ENCODE measurements around the gene HUS1.
"Not testable (repeated sequence)": the region's sequence is repeated elsewhere in the genome, so short reads cannot be mapped to it uniquely, and the experiment has no call there.

Gene HUS1

DNA sequence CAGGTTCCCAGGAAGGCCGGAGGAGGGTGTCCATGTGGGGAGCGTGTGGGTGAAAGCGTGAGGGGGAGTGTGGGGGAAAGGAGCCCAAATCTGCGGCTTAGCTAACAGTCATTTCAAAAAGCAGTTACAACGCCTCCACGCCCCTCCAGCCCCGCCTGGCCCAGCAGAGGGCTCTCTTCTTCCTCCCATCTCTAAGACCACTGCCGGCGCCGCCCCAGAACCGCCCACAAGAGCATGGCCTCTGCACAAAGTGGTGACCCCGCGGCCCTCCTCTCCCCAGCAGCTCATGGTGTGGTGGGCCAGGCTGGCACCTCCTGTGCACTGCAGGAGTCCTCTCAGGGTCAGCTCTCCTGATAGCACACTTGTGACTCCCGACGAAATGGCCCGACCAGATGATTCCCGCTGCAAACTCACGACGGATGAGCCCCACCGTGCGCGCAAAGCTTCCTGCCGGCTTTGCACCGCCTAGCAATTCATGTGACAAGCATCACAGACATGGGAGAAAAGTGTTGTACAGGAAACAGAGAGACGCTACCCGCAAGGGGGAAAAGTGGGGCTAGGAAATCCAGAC lies 12.4 kb upstream of the HUS1 start:
- no peak overlapping the region for H3K4me2 ChIP-seq (ENCODE audit: insufficient read depth, low read length)
- no peaks in the 10 kb centered on the region for H3K4me1 ChIP-seq (ENCODE audit: insufficient read depth, low read length)
- no peaks in the 10 kb centered on the region for H3K9me3 ChIP-seq (ENCODE audit: insufficient read depth, low read length, severe bottlenecking)
- no peaks in the 10 kb centered on the region for H4K20me1 ChIP-seq (ENCODE audit: insufficient read depth, low read length)
- H3K36me3 ChIP-seq (ENCODE audit: insufficient read depth, low read length), result no peaks in the 10 kb centered on the region
- ATAC-seq (ENCODE audit: insufficient read depth, low read depth) (no peak), DNase-seq (no peak)
- no peak overlapping the region for H3K27ac ChIP-seq (ENCODE audit: low read length)
- no peak for TF ChIP-seq EZH2 (IDR thresholded peaks at IDR 0.05; ENCODE audit: borderline replicate concordance, low read depth, low read length, severe bottlenecking)
- no peak for TF ChIP-seq CTCF (IDR thresholded peaks at IDR 0.05; ENCODE audit: borderline replicate concordance, extremely low read depth, low read length, poor library complexity, severe bottlenecking)
- no peak overlapping the region for H3K9ac ChIP-seq (ENCODE audit: low read depth, low read length)
- no peak overlapping the region for H3K4me3 ChIP-seq (ENCODE audit: low read depth in 1 of 2, low read length in 2 of 2)
- H2AFZ ChIP-seq (ENCODE audit: low read depth, low read length), result no peak overlapping the region
- no peaks in the 10 kb centered on the region for H3K79me2 ChIP-seq (ENCODE audit: insufficient read depth, low read length)
- H3K27me3 ChIP-seq (ENCODE audit: insufficient read depth, low read length, poor library complexity), result no peaks in the 10 kb centered on the region

GRCh38 chr7:47991270-47991669 lies 11.9 kb upstream of the HUS1 start:
- H3K36me3 ChIP-seq (ENCODE audit: insufficient read depth, low read length), result no peaks in the 10 kb centered on the region
- TF ChIP-seq CTCF (IDR thresholded peaks at IDR 0.05; ENCODE audit: borderline replicate concordance, extremely low read depth, low read length, poor library complexity, severe bottlenecking) (no peak), EZH2 (IDR thresholded peaks at IDR 0.05; ENCODE audit: borderline replicate concordance, low read depth, low read length, severe bottlenecking) (no peak)
- H3K4me2 ChIP-seq (ENCODE audit: insufficient read depth, low read length), result no peak overlapping the region
- no peaks in the 10 kb centered on the region for H3K79me2 ChIP-seq (ENCODE audit: insufficient read depth, low read length)
- no peaks in the 10 kb centered on the region for H3K27me3 ChIP-seq (ENCODE audit: insufficient read depth, low read length, poor library complexity)
- H4K20me1 ChIP-seq (ENCODE audit: insufficient read depth, low read length), result no peaks in the 10 kb centered on the region
- H2AFZ ChIP-seq (ENCODE audit: low read depth, low read length), result no peak overlapping the region
- no peak for DNase-seq
- no peak overlapping the region for H3K9ac ChIP-seq (ENCODE audit: low read depth, low read length)
- H3K4me3 ChIP-seq (ENCODE audit: low read depth in 1 of 2, low read length in 2 of 2), result no peak overlapping the region
- H3K4me1 ChIP-seq (ENCODE audit: insufficient read depth, low read length), result no peaks in the 10 kb centered on the region
- no peak for ATAC-seq (ENCODE audit: insufficient read depth, low read depth)
- H3K27ac ChIP-seq (ENCODE audit: low read length), result no peak overlapping the region
- H3K9me3 ChIP-seq (ENCODE audit: insufficient read depth, low read length, severe bottlenecking), result no peaks in the 10 kb centered on the region

DNA sequence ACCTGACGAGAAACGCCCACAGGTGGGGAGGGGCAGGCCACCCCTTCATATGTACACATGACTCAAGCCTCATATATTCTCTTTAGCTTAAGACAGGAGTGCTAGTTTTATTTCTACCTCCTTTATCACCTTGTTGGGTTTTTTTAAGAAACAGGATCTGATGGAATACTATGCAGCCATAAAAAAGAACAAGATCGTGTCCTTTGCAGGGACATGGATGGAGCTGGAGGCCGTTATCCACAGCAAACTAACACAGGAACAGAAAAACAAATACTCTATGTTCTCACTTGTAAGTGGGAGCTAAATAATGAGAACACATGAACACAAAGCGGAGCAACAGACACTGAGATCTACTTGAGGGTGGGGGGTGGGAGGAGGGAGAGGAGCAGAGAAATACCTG lies 11.2 kb upstream of the HUS1 start:
- Histone ChIP-seq H3K27ac (ENCODE audit: low read length) (no peak overlapping the region), H3K4me1 (ENCODE audit: insufficient read depth, low read length) (no peaks in the 10 kb centered on the region), H2AFZ (ENCODE audit: low read depth, low read length) (no peak overlapping the region), H3K9ac (ENCODE audit: low read depth, low read length) (no peak overlapping the region), H3K36me3 (ENCODE audit: insufficient read depth, low read length) (no peaks in the 10 kb centered on the region), H3K4me3 (ENCODE audit: low read depth in 1 of 2, low read length in 2 of 2) (no peak overlapping the region), H3K79me2 (ENCODE audit: insufficient read depth, low read length) (no peaks in the 10 kb centered on the region), H3K9me3 (ENCODE audit: insufficient read depth, low read length, severe bottlenecking) (no peaks in the 10 kb centered on the region), H4K20me1 (ENCODE audit: insufficient read depth, low read length) (no peaks in the 10 kb centered on the region), H3K27me3 (ENCODE audit: insufficient read depth, low read length, poor library complexity) (no peaks in the 10 kb centered on the region), H3K4me2 (ENCODE audit: insufficient read depth, low read length) (no peak overlapping the region)
- TF ChIP-seq EZH2 (IDR thresholded peaks at IDR 0.05; ENCODE audit: borderline replicate concordance, low read depth, low read length, severe bottlenecking), result no peak
- no peak for TF ChIP-seq CTCF (IDR thresholded peaks at IDR 0.05; ENCODE audit: borderline replicate concordance, extremely low read depth, low read length, poor library complexity, severe bottlenecking)
- no peak for DNase-seq
- no peak for ATAC-seq (ENCODE audit: insufficient read depth, low read depth)

GRCh38 chr7:47989607-47990400 lies 10.4 kb upstream of the HUS1 start:
- H3K27me3 ChIP-seq (ENCODE audit: insufficient read depth, low read length, poor library complexity); DNase-seq; H3K36me3 ChIP-seq (ENCODE audit: insufficient read depth, low read length); H3K9me3 ChIP-seq (ENCODE audit: insufficient read depth, low read length, severe bottlenecking); H4K20me1 ChIP-seq (ENCODE audit: insufficient read depth, low read length); H3K4me2 ChIP-seq (ENCODE audit: insufficient read depth, low read length); H2AFZ ChIP-seq (ENCODE audit: low read depth, low read length); ATAC-seq (ENCODE audit: insufficient read depth, low read depth); H3K27ac ChIP-seq (ENCODE audit: low read length); H3K9ac ChIP-seq (ENCODE audit: low read depth, low read length); H3K79me2 ChIP-seq (ENCODE audit: insufficient read depth, low read length); H3K4me3 ChIP-seq (ENCODE audit: low read depth in 1 of 2, low read length in 2 of 2); H3K4me1 ChIP-seq (ENCODE audit: insufficient read depth, low read length): not testable (repeated sequence)

All from DND-41 (cell line).